Measurements from ENCODE around the gene KCTD10.
"Not testable (repeated sequence)": the region's sequence is repeated elsewhere in the genome, so short reads cannot be mapped to it uniquely, and the experiment has no call there.

The KCTD10 gene

DNA sequence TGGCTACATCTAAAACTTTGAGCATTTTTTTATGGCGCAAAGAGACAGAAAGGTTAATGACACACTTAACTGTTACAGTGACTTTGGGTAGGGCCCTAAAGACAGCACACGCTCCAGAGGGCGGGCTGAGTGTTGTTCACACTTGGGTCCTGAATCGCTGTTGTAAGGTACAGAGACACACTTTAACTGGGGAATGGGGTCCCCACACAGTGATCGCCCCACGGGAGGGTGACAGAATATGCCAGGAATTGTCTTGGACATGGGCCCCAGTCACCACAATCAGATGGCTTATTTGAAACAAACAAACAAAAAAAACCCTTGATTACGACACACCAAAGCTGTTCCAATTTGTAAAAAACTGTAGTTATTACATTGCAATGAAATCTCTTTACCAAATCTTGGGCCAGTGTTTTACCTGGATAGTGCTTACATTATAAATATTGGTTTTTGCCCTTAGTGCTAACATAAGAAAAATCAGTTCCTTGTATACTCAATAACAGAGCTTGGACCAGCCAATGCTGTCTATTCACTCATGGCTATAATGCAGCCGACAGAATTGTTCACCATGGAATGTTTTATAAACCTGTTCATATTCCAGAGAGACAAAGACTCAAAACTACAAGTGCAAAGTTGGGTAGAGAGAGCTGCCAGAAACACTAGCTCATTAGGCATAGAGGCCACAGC lies 28.3 kb downstream of the KCTD10 start:
- no peak overlapping the region for H3K4me3 ChIP-seq (ENCODE audit: extremely low read depth, insufficient read depth, low read length, poor library complexity, severe bottlenecking)
- 95 to 100% methylated on average over 1 to 8 of the region's 8 CpGs for WGBS, 2 experiments (ENCODE audit: insufficient coverage in 2 of 2)
- H3K27ac ChIP-seq (ENCODE audit: low read depth, low read length, severe bottlenecking): no peak overlapping the region
- no peaks in the 10 kb centered on the region for H3K9me3 ChIP-seq (ENCODE audit: control insufficient read depth, low read length)
- peaks cover 98% of the 10 kb centered on the region for H3K36me3 ChIP-seq (ENCODE audit: control insufficient read depth, insufficient read depth, low read length)
- H3K4me1 ChIP-seq (ENCODE audit: control insufficient read depth, insufficient read depth, low read length, poor library complexity, severe bottlenecking): no peaks in the 10 kb centered on the region

- Histone ChIP-seq H3K36me3 (ENCODE audit: control insufficient read depth, insufficient read depth, low read length) (peaks cover 98% of the 10 kb centered on the region), H3K27ac (ENCODE audit: low read depth, low read length, severe bottlenecking) (no peak overlapping the region), H3K4me3 (ENCODE audit: extremely low read depth, insufficient read depth, low read length, poor library complexity, severe bottlenecking) (no peak overlapping the region), H3K9me3 (ENCODE audit: control insufficient read depth, low read length) (no peaks in the 10 kb centered on the region), H3K4me1 (ENCODE audit: control insufficient read depth, insufficient read depth, low read length, poor library complexity, severe bottlenecking) (no peaks in the 10 kb centered on the region)
- WGBS, 2 experiments (ENCODE audit: insufficient coverage in 2 of 2): 94 to 96% methylated on average over 5 of the region's 5 CpGs
These were observed 28.8 kb downstream of the KCTD10 start for GRCh38 chr12:109448272-109448671.

- H3K36me3 ChIP-seq (ENCODE audit: control insufficient read depth, insufficient read depth, low read length): peaks cover 94% of the 10 kb centered on the region
- H3K9me3 ChIP-seq (ENCODE audit: control insufficient read depth, low read length): no peaks in the 10 kb centered on the region
- WGBS, 2 experiments (ENCODE audit: insufficient coverage in 2 of 2): 92 to 100% methylated on average over 6 to 7 of the region's 9 CpGs
- no peaks in the 10 kb centered on the region for H3K4me1 ChIP-seq (ENCODE audit: control insufficient read depth, insufficient read depth, low read length, poor library complexity, severe bottlenecking)
- no peak overlapping the region for H3K27ac ChIP-seq (ENCODE audit: low read depth, low read length, severe bottlenecking)
- no peak overlapping the region for H3K4me3 ChIP-seq (ENCODE audit: extremely low read depth, insufficient read depth, low read length, poor library complexity, severe bottlenecking)
These were observed 29.6 kb downstream of the KCTD10 start for GRCh38 chr12:109447482-109447881.

GRCh38 chr12:109446869-109447268 lies 30.2 kb downstream of the KCTD10 start:
- H3K36me3 ChIP-seq (ENCODE audit: control insufficient read depth, insufficient read depth, low read length): peaks cover 90% of the 10 kb centered on the region
- H3K4me3 ChIP-seq (ENCODE audit: extremely low read depth, insufficient read depth, low read length, poor library complexity, severe bottlenecking): no peak overlapping the region
- H3K9me3 ChIP-seq (ENCODE audit: control insufficient read depth, low read length): no peaks in the 10 kb centered on the region
- no peaks in the 10 kb centered on the region for H3K4me1 ChIP-seq (ENCODE audit: control insufficient read depth, insufficient read depth, low read length, poor library complexity, severe bottlenecking)
- no peak overlapping the region for H3K27ac ChIP-seq (ENCODE audit: low read depth, low read length, severe bottlenecking)
- 92 to 93% methylated on average over 6 to 7 of the region's 8 CpGs for WGBS, 2 experiments (ENCODE audit: insufficient coverage in 2 of 2)

- no peaks in the 10 kb centered on the region for H3K4me1 ChIP-seq (ENCODE audit: control insufficient read depth, insufficient read depth, low read length, poor library complexity, severe bottlenecking)
- no peak overlapping the region for H3K4me3 ChIP-seq (ENCODE audit: extremely low read depth, insufficient read depth, low read length, poor library complexity, severe bottlenecking)
- H3K36me3 ChIP-seq (ENCODE audit: control insufficient read depth, insufficient read depth, low read length): peaks cover 73% of the 10 kb centered on the region
- H3K9me3 ChIP-seq (ENCODE audit: control insufficient read depth, low read length): no peaks in the 10 kb centered on the region
- H3K27ac ChIP-seq (ENCODE audit: low read depth, low read length, severe bottlenecking): no peak overlapping the region
- 100% methylated on average over 2 of the region's 2 CpGs for whole genome bisulfite sequencing, 2 experiments (ENCODE audit: insufficient coverage in 2 of 2)
These were observed 31.9 kb downstream of the KCTD10 start for GRCh38 chr12:109445191-109445609.

DNA sequence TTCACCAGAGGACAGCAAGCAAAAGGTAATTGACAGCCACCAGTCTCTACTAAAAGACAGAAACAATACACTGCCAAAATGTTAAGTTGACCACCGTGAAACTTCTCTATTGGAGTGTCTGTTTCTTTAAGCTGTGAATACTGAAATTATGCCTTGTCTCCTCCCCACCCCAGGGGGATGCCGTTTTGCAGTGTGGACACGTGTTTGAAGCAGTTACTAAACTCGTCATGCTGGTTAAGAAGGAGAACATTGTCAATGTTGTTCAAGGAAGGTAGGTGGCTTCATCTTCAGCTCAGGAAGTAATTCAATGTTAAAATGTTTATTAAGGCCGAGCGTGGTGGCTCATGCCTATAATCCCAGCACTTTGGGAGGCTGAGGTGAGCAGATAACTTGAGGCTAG lies 32.8 kb downstream of the KCTD10 start:
- WGBS, 2 experiments (ENCODE audit: insufficient coverage in 2 of 2): 100% methylated on average over 2 to 4 of the region's 6 CpGs
- H3K9me3 ChIP-seq (ENCODE audit: control insufficient read depth, low read length): no peaks in the 10 kb centered on the region
- no peaks in the 10 kb centered on the region for H3K4me1 ChIP-seq (ENCODE audit: control insufficient read depth, insufficient read depth, low read length, poor library complexity, severe bottlenecking)
- H3K36me3 ChIP-seq (ENCODE audit: control insufficient read depth, insufficient read depth, low read length): peaks cover 64% of the 10 kb centered on the region
- H3K4me3 ChIP-seq (ENCODE audit: extremely low read depth, insufficient read depth, low read length, poor library complexity, severe bottlenecking): no peak overlapping the region
- no peak overlapping the region for H3K27ac ChIP-seq (ENCODE audit: low read depth, low read length, severe bottlenecking)

DNA sequence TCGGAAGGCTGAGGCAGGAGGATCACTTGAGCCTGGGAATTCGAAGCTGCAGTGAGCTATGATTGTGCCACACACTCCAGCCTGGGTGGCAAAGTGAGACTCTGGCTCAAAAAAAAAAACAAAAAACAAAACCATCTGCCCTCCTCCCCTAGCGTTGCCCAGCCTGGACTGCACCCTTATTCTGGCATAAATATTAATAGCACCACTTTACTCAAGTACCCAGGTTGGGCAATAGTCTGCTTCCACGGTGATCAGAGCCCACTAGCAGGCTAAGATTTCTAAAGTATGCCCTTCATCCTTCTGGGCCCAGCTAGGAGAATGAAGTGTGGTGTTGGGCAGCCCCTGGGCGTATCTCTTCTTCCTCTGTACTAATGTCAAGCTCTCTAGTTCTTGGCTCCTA lies 33.3 kb downstream of the KCTD10 start:
- H3K36me3 ChIP-seq (ENCODE audit: control insufficient read depth, insufficient read depth, low read length): peaks cover 59% of the 10 kb centered on the region
- 90 to 94% methylated on average over 3 of the region's 5 CpGs for WGBS, 2 experiments (ENCODE audit: insufficient coverage in 2 of 2)
- H3K9me3 ChIP-seq (ENCODE audit: control insufficient read depth, low read length): no peaks in the 10 kb centered on the region
- no peaks in the 10 kb centered on the region for H3K4me1 ChIP-seq (ENCODE audit: control insufficient read depth, insufficient read depth, low read length, poor library complexity, severe bottlenecking)
- H3K4me3 ChIP-seq (ENCODE audit: extremely low read depth, insufficient read depth, low read length, poor library complexity, severe bottlenecking): no peak overlapping the region
- H3K27ac ChIP-seq (ENCODE audit: low read depth, low read length, severe bottlenecking): no peak overlapping the region

GRCh38 chr12:109440851-109441490 lies 36.1 kb downstream of the KCTD10 start:
- 82% methylated on average over 7 of the region's 9 CpGs for WGBS, 2 experiments (ENCODE audit: insufficient coverage in 2 of 2)
- H3K27ac ChIP-seq (ENCODE audit: low read depth, low read length, severe bottlenecking): peak overlapping the region; percentile 71
- H3K36me3 ChIP-seq (ENCODE audit: control insufficient read depth, insufficient read depth, low read length): peaks cover 32% of the 10 kb centered on the region
- no peak overlapping the region for H3K4me3 ChIP-seq (ENCODE audit: extremely low read depth, insufficient read depth, low read length, poor library complexity, severe bottlenecking)
- no peaks in the 10 kb centered on the region for H3K9me3 ChIP-seq (ENCODE audit: control insufficient read depth, low read length)
- peaks cover 6% of the 10 kb centered on the region for H3K4me1 ChIP-seq (ENCODE audit: control insufficient read depth, insufficient read depth, low read length, poor library complexity, severe bottlenecking)

DNA sequence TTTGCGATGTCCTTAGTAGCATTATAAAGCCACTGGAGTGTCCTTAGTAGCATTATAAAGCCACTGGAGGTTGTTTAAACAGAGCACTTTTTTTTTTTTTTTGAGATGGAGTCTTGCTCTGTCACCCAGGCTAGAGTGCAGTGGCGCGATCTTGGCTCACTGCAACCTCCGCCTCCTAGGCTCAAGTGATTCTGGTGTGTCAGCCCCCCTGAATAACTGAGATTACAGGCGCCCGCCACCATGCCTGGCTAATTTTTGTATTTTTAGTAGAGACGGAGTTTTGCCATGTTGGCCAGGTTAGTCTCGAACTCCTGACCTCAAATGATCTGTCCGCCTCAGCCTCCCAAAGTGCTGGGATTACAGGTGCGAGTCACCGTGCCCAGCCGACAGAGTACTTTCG lies 37.1 kb downstream of the KCTD10 start:
- H3K4me3 ChIP-seq (ENCODE audit: extremely low read depth, insufficient read depth, low read length, poor library complexity, severe bottlenecking); H3K27ac ChIP-seq (ENCODE audit: low read depth, low read length, severe bottlenecking); H3K9me3 ChIP-seq (ENCODE audit: control insufficient read depth, low read length): not testable (repeated sequence)
- peaks cover 11% of the 10 kb centered on the region for H3K4me1 ChIP-seq (ENCODE audit: control insufficient read depth, insufficient read depth, low read length, poor library complexity, severe bottlenecking)
- WGBS, 2 experiments (ENCODE audit: insufficient coverage in 2 of 2): 86 to 95% methylated on average over 12 to 13 of the region's 13 CpGs
- peaks cover 22% of the 10 kb centered on the region for H3K36me3 ChIP-seq (ENCODE audit: control insufficient read depth, insufficient read depth, low read length)

DNA sequence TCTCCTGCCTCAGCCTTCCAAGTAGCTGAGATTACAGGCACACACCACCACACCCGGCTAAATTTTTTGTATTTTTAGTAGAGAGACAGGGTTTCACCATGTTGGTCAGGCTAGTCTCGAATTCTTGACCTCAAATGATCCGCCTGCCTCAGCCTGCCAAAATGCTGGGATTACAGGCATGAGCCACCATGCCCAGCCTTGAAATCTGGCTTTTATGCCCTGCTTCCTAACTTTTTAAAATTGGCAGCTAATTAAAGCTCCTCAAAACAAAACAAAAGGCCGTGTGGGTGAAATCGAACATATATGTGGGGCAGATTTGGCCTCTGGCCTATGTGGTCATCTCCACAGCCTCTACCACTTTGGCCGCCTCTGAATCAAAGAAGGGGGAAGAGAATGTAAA lies 37.9 kb downstream of the KCTD10 start:
- 79 to 100% methylated on average over 2 to 4 of the region's 6 CpGs for WGBS, 2 experiments (ENCODE audit: insufficient coverage in 2 of 2)
- H3K9me3 ChIP-seq (ENCODE audit: control insufficient read depth, low read length): no peaks in the 10 kb centered on the region

DNA sequence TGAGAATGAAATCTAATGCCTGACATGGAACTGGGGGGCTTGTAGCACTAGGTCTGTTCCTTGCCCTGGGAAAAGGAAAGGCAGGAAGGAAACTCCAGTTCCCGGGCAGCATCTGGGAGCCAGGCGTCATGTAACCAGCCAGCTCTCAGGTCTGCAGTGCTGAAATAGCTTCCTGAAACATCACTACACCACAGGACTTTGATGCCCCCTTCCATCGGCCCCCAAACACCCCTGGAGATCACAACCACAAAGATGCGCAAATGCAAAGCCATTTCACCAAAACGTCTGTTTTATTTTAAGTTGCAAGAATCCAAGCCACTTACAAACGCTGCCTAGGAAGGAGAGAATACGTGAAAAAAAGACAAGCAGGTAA lies 40.9 kb downstream of the KCTD10 start:
- 30 to 46% methylated on average over 3 to 4 of the region's 7 CpGs for WGBS, 2 experiments (ENCODE audit: insufficient coverage in 2 of 2)
- H3K9me3 ChIP-seq (ENCODE audit: control insufficient read depth, low read length): no peaks in the 10 kb centered on the region
- no peaks in the 10 kb centered on the region for H3K36me3 ChIP-seq (ENCODE audit: control insufficient read depth, insufficient read depth, low read length)
- H3K4me3 ChIP-seq (ENCODE audit: extremely low read depth, insufficient read depth, low read length, poor library complexity, severe bottlenecking): no peak overlapping the region
- no peak overlapping the region for H3K27ac ChIP-seq (ENCODE audit: low read depth, low read length, severe bottlenecking)
- H3K4me1 ChIP-seq (ENCODE audit: control insufficient read depth, insufficient read depth, low read length, poor library complexity, severe bottlenecking): peaks cover 11% of the 10 kb centered on the region

More for the DNA sequence above, 37.9 kb downstream of the KCTD10 start:
- H3K4me1 ChIP-seq (ENCODE audit: control insufficient read depth, insufficient read depth, low read length, poor library complexity, severe bottlenecking): peaks cover 11% of the 10 kb centered on the region
- H3K36me3 ChIP-seq (ENCODE audit: control insufficient read depth, insufficient read depth, low read length): peaks cover 14% of the 10 kb centered on the region
- H3K4me3 ChIP-seq (ENCODE audit: extremely low read depth, insufficient read depth, low read length, poor library complexity, severe bottlenecking): no peak overlapping the region
- no peak overlapping the region for H3K27ac ChIP-seq (ENCODE audit: low read depth, low read length, severe bottlenecking)
